Activated CD4-positive, alpha-beta T cell treated with anti-CD3 and anti-CD28 coated beads, Interleukin-2, amount 10 ng/mL, durations not matched to agents 24 days and 14 days (primary cell): ENCODE data around the gene STOX2. TPM values are rescaled to one million over a fixed set of nuclear protein-coding genes. Genes with fewer than 3 reads are reported as not detected.
"Not testable (repeated sequence)": the region's sequence is repeated elsewhere in the genome, so short reads cannot be mapped to it uniquely, and the experiment has no call there.

Source experiments
- DNase-seq: peaks from one replicate; pipeline ENCODE4 v3.0.0; 2022
- H3K27ac Mint-ChIP-seq: one replicate; pipeline ENCODE4 v1.8.0; 2022; ENCODE audit warnings: mild to moderate bottlenecking, mixed read lengths
- H3K27me3 Mint-ChIP-seq: one replicate; pipeline ENCODE4 v1.8.0; 2022; ENCODE audit warnings: mixed read lengths
- H3K36me3 Mint-ChIP-seq: one replicate; pipeline ENCODE4 v1.8.0; 2022; ENCODE audit warnings: low read depth, mild to moderate bottlenecking, mixed read lengths
- H3K4me1 Mint-ChIP-seq: one replicate; pipeline ENCODE4 v1.8.0; 2021; ENCODE audit warnings: mixed read lengths
- H3K4me3 Mint-ChIP-seq: one replicate; pipeline ENCODE4 v1.8.0; 2022; ENCODE audit warnings: mild to moderate bottlenecking, moderate library complexity, mixed read lengths
- H3K9me3 Mint-ChIP-seq: one replicate; pipeline ENCODE4 v1.8.0; 2021; ENCODE audit warnings: mixed read lengths
- intact Hi-C: fragments of 100-400 bp; cut with micrococcal nuclease; formaldehyde crosslinking; loops from one replicate; pipeline ENCODE4 v1.15.1; 2023
- total RNA-seq: library from RNA; stranded (reverse); gene quantifications from 2 replicates; pipeline ENCODE4 v1.2.3, GENCODE V29; 2022

Gene STOX2
- total RNA-seq, 1 donor from 2014 or later: not detected

DNA sequence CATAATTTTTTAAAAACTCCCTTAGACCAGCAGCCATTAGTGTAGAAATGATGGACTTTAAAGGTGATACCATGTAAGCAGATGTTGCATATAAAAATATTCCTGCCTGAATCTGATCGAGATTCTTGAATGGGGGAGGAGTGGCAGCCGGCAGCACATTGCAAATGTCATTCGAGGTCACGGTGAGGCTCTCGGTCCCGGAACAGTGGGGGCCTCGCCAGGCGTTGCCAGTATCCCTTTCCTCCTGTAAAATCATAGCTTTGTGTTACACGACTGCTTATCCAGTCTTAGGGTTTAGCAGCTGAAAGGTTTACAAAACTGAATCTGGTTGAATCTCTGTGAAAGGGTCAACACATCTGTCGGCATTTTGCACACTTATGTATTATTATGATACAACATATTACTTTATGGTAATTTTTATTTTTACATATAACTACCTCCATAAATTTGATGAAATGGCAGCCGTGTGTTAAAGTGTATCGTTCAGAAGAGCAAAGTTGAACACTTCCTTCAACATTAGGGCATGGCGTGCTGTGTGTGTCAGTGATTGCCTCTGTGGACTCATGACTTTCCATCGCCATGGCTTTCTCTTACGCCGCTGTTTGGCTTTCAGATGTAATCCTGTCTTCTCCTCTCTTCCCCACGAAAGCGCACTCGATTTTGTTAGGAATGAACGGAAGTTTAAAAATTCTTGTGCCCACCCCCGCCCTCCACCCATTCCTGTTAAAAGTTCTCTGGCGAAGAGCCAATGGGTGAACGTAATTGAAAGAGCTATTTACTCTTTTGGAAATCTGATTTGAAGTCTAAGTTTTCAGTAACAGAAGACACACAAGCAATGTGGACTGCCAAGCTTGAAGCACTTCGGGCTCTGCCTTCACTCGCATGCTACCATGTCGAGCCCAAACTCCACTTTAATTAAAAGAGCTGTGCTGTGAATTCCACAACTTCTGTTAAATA lies 114.8 kb downstream of the STOX2 start:
- no peak overlapping the region for H3K27ac Mint-ChIP-seq
- no peak overlapping the region for H3K4me3 Mint-ChIP-seq

DNA sequence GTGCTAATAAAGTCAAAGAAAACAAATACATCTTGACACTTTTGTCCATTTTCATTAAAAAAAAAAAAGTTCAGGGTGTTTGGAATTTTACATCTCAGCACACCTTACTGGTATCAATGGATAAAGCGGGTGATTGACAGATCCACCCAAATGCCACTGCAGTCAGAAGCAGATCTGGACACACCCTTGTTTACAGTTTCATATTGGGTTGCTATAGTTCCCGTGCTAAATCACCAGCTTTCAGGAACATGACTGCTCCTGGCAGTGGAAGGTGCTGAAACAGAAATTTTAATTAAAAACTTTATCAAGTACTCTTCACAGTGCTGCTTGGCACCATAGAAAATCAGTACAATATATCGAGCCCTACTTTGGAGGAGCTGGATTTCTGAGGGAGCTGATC lies 116.3 kb downstream of the STOX2 start:
- no peak overlapping the region for H3K4me3 Mint-ChIP-seq
- no peak overlapping the region for H3K27ac Mint-ChIP-seq
- no peaks in the 10 kb centered on the region for H3K9me3 Mint-ChIP-seq
- intact Hi-C loops: no loop called here
- H3K36me3 Mint-ChIP-seq: no peaks in the 10 kb centered on the region
- H3K4me1 Mint-ChIP-seq: no peaks in the 10 kb centered on the region
- no peak for DNase-seq
- H3K27me3 Mint-ChIP-seq: peaks cover 15% of the 10 kb centered on the region

More for the DNA sequence above, 114.8 kb downstream of the STOX2 start:
- DNase-seq: no peak
- H3K36me3 Mint-ChIP-seq: no peaks in the 10 kb centered on the region
- intact Hi-C loops: no loop called here
- no peaks in the 10 kb centered on the region for H3K4me1 Mint-ChIP-seq
- H3K27me3 Mint-ChIP-seq: peaks cover 15% of the 10 kb centered on the region
- H3K9me3 Mint-ChIP-seq: no peaks in the 10 kb centered on the region

DNA sequence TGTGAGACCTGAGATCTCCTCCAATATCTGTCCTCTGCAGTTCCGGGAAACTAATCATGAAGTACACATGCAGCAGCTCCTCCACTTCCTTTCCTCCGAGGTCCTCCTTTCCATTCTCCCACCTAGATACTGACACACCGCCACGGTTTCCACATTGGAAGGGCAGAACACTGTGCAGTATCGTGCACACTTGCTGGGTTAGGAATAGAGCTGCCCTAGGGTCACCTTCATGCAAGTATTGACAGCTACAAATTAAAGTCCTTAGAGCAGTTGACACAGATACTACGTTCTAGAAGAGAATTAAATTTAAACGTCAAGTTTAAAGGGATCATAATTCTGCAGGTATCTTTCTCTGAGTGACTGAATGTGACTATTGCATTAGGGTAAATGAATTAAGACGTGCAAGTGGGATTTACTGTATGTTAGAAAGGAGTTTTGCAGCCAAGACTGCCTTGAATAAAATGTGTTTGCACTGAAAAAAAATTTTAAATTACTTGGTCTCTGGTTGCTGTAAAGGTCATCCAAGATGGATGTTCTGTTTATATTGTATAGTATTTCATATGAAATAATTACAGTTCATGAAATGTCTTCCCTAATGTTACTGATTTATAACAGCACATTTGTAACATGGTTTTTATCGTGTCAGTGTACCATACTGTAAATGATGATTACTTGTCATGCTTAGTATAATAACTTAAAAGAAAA lies 117.7 kb downstream of the STOX2 start:
- Mint-ChIP-seq H3K27ac (no peak overlapping the region), H3K27me3 (peaks cover 27% of the 10 kb centered on the region), H3K4me1 (peaks cover 3% of the 10 kb centered on the region), H3K9me3 (no peaks in the 10 kb centered on the region), H3K4me3 (no peak overlapping the region), H3K36me3 (no peaks in the 10 kb centered on the region)
- DNase-seq: no peak
- intact Hi-C loops: no loop called here

DNA sequence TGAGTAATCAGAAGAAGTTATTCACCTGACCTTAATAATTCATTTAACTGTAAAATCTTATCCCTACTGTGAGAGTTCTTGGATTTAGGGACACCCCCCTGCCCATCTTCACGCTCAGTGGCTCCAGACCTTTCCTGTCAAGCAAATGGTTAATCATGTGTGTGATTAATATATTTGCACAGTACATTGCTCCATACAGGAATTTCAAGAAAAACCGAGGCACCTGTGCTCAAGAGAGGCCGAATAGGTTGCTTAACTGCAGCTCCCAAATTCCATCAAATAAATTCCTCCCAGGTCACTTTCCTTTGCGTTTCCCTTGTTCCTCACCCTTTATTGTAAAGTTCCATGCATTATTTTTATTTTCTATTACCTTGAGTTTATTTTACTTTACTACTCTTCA lies 119.5 kb downstream of the STOX2 start:
- Mint-ChIP-seq H3K4me3 (no peak overlapping the region), H3K27me3 (peaks cover 34% of the 10 kb centered on the region), H3K4me1 (peaks cover 19% of the 10 kb centered on the region), H3K9me3 (no peaks in the 10 kb centered on the region), H3K27ac (no peak overlapping the region), H3K36me3 (no peaks in the 10 kb centered on the region)
- intact Hi-C loops: no loop called here
- DNase-seq: no peak

DNA sequence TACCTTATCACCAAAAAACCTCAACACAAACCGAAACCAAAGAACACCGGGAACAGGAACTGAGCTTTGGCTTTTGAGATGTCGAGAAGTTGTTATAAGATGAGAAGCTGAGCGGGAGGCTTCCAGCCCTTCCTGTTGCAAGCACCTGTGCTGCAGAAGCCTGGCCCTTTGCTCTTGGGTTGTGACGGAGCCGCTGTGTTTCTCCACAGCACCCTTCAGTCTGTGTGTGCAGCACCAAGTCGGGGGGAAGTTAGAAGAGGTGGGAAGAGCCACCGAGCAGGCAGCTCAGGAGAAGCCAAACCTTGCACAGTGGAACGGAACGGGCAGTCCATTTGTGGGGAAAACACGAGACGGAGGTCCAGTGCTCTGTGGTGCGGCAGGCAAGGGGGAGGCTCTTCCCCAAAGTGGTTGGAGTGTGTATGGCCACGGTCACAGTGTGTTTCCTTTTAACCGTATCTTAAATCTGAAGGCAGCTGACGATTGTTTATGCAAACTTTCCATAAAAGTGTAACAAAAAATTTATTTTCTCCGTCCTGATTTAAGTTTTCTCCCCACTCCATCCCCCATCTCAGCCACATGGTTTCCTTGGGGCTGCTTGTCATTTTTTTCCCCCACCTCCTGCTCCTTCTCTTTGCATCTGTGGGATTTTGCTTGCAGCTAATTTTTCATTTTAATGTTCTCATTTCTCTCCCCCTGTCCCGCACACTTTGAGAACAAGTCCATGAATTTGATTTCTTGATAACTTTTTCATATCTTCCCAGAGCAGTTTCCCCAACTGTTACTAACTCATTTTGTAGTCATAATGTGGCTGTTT lies 123.7 kb downstream of the STOX2 start:
- H3K27ac Mint-ChIP-seq: no peak overlapping the region
- peaks cover 19% of the 10 kb centered on the region for H3K4me1 Mint-ChIP-seq
- DNase-seq: peak; percentile 74
- peaks cover 28% of the 10 kb centered on the region for H3K27me3 Mint-ChIP-seq
- no peaks in the 10 kb centered on the region for H3K9me3 Mint-ChIP-seq
- intact Hi-C loops: no loop called here
- peak overlapping the region; percentile 87 for H3K4me3 Mint-ChIP-seq
- H3K36me3 Mint-ChIP-seq: no peaks in the 10 kb centered on the region

DNA sequence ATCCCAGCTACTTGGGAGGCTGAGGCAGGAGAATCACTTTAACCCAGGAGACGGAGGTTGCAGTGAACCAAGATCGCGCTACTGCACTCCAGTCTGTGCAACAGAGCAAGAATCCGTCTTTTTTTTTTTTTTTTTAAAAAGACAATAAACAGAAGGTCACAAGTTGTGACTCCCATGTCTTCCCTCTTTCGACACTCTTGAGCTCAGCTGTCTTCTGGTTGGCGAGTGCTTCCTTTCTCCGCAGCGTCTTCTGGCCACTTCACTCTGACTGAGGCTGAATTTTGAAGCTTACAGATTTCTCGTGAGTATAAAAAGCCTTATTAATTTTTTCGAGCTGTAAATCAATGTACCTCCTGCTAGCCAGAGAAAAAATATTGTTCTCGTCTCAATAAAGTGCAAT lies 124.9 kb downstream of the STOX2 start:
- no peak for DNase-seq
- Mint-ChIP-seq H3K36me3 (no peaks in the 10 kb centered on the region), H3K9me3 (no peaks in the 10 kb centered on the region), H3K27me3 (peaks cover 28% of the 10 kb centered on the region), H3K4me3 (no peak overlapping the region), H3K27ac (no peak overlapping the region), H3K4me1 (peaks cover 19% of the 10 kb centered on the region)
- intact Hi-C loops: no loop called here

DNA sequence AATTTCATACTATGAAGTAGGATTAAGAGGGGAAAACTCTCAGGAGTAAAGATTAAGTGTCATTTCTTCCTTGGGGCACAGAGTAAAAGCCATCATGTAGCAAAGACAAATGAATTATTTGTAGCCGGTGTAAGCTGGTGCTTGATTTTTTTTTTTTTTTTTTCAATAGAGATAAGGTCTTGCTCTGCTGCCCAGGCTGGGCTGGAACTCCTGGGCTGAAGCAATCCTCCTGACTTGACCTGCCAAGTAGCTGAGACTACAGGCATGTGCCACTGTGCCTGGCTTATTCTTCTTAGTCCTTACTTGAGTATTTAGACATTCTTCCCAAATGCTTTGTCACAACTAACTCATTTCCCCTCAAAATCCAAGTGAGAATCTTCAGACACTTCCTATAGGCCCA lies 125.7 kb downstream of the STOX2 start:
- H3K9me3 Mint-ChIP-seq: no peaks in the 10 kb centered on the region
- no peak overlapping the region for H3K27ac Mint-ChIP-seq
- H3K27me3 Mint-ChIP-seq: peaks cover 28% of the 10 kb centered on the region

DNA sequence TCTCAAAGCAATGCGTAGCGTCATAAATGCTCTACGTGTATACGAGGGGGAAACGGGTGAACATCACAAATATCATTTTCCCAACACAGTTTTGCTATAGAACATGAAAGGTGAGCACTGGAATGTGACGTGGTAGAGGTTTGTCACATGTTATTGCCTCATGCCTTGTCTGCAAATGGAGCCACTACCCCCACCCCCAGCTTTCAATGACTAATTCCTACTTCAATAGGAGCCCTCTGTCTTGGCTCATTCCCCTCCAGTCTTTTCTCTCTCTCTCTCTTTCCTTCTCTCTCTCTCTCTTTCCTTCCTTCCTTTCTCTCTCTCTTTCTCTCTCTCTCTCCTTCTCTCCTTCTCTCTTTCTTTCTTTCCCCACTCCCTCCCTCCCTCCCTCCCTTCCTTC lies 127.0 kb downstream of the STOX2 start:
- no peak for DNase-seq
- intact Hi-C loops: no loop called here
- H3K9me3 Mint-ChIP-seq: no peaks in the 10 kb centered on the region
- H3K4me1 Mint-ChIP-seq: peaks cover 19% of the 10 kb centered on the region
- no peaks in the 10 kb centered on the region for H3K36me3 Mint-ChIP-seq
- no peak overlapping the region for H3K27ac Mint-ChIP-seq
- peaks cover 21% of the 10 kb centered on the region for H3K27me3 Mint-ChIP-seq
- no peak overlapping the region for H3K4me3 Mint-ChIP-seq

More for the DNA sequence above, 125.7 kb downstream of the STOX2 start:
- no peak overlapping the region for H3K4me3 Mint-ChIP-seq
- intact Hi-C loops: no loop called here
- no peak for DNase-seq
- no peaks in the 10 kb centered on the region for H3K36me3 Mint-ChIP-seq
- H3K4me1 Mint-ChIP-seq: peaks cover 19% of the 10 kb centered on the region

DNA sequence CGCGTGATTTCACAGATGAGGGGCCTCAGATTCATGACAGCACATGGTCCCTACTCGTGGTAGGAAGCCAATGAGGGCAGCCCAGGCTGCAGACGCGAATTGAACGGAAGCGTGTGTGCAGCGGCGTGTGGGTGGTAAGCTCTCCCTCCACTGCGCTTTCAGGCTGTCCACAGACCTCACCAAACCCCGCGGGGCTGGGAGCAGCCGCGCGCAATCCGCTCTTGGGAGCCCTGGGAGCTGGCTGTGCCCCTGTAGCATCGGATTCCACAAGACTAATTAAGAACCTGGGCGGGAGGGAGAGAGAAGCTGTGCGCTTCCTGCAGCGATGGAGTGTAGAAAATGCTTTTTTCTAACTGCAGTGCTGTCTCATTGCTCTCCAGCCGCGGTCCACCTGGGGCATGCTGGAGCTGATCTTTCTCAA lies 134.9 kb downstream of the STOX2 start:
- intact Hi-C loops: no loop called here
- H3K4me1 Mint-ChIP-seq: peaks cover 8% of the 10 kb centered on the region
- peak overlapping the region; percentile 69 for H3K4me3 Mint-ChIP-seq
- no peak overlapping the region for H3K27ac Mint-ChIP-seq
- H3K36me3 Mint-ChIP-seq: no peaks in the 10 kb centered on the region
- peak; percentile 60 for DNase-seq
- H3K27me3 Mint-ChIP-seq: peaks cover 58% of the 10 kb centered on the region
- no peaks in the 10 kb centered on the region for H3K9me3 Mint-ChIP-seq

DNA sequence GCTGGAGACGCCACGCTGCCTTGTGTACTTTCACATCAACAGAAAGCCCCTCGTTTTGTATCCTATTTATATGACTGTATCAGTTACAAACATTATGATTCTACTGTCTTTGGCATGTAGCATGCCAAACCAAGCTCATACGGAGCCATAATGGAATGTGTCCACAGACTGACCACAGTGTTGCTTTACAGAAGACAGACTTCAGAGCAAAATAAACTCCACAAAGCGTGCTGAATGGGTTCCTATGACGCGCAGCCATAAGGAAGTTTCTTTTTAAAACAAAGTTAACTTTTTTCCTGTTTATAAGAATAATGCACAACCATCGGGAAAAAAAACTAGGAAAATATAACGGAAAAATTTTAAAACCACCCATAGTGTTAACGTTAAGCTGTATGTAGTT lies 136.0 kb downstream of the STOX2 start:
- Mint-ChIP-seq H3K4me1 (peaks cover 8% of the 10 kb centered on the region), H3K4me3 (no peak overlapping the region), H3K9me3 (no peaks in the 10 kb centered on the region), H3K27ac (no peak overlapping the region), H3K36me3 (no peaks in the 10 kb centered on the region), H3K27me3 (peaks cover 58% of the 10 kb centered on the region)
- no peak for DNase-seq
- intact Hi-C loops: no loop called here

DNA sequence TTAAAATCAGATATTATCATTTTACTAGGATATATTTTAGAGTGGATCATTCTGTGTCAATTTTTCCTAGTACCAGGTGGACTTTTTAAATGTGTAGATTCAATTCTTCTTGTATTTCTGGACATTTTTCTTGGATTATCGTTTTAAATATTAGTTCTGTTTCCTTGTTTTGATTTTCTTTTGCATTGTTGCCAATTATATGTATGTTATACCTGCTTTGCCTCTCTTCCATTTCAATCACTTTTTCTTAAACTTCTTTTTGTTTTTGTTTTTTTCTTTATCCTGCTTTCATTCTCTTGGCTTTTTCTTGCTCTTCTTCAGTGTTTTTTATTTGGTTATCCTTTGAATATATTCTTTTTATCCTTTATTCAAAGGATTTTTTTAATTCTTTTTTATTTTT lies 141.0 kb downstream of the STOX2 start:
- no peak for DNase-seq
- Mint-ChIP-seq H3K27ac (no peak overlapping the region), H3K4me1 (no peaks in the 10 kb centered on the region), H3K27me3 (peaks cover 24% of the 10 kb centered on the region), H3K4me3 (no peak overlapping the region), H3K9me3 (peaks cover 8% of the 10 kb centered on the region), H3K36me3 (no peaks in the 10 kb centered on the region)
- intact Hi-C loops: no loop called here

DNA sequence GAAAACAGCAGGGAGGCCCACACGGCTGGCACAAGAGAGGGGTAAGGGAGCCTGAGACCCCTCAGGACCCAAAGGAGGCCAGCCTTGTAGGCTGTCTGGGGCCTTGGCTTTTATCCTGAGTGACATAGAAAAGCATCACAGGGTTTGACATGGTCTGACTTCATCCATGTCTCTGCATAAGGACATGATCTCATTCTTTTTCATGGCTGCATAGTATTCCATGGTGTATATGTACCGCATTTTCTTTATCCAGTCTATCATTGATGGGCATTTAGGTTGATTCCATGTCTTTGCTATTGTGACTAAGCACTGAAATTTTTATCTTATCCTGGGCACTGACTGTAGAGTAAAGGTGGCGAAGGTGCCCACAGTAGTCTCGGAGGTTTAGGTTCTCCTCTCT lies 146.2 kb downstream of the STOX2 start:
- H3K4me3 Mint-ChIP-seq, H3K27me3 Mint-ChIP-seq, H3K27ac Mint-ChIP-seq, H3K9me3 Mint-ChIP-seq, intact Hi-C loops, H3K36me3 Mint-ChIP-seq, DNase-seq, H3K4me1 Mint-ChIP-seq: not testable (repeated sequence)

DNA sequence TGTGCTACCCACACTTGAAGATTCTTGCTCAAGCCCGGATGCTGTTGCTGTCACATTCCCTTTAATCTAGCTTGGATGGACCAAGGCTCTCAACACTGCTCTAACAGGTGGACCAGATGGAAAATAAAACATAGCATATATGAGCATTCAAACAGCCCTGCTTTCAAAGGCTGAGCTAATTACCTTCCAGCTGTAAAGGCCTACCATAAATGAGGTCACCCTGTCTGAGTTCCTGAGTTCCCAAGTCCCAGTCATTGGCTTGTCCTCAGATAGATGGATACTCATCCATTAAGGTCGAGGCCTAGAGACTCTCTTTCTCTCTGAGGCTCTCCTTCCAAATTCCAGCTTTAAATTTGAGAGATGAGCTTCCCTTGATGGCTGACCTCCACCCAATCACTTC lies 147.5 kb downstream of the STOX2 start:
- Mint-ChIP-seq H3K9me3 (no peaks in the 10 kb centered on the region), H3K36me3 (no peaks in the 10 kb centered on the region), H3K4me1 (no peaks in the 10 kb centered on the region), H3K27ac (no peak overlapping the region), H3K4me3 (no peak overlapping the region), H3K27me3 (peaks cover 2% of the 10 kb centered on the region)
- no peak for DNase-seq
- intact Hi-C loops: no loop called here

DNA sequence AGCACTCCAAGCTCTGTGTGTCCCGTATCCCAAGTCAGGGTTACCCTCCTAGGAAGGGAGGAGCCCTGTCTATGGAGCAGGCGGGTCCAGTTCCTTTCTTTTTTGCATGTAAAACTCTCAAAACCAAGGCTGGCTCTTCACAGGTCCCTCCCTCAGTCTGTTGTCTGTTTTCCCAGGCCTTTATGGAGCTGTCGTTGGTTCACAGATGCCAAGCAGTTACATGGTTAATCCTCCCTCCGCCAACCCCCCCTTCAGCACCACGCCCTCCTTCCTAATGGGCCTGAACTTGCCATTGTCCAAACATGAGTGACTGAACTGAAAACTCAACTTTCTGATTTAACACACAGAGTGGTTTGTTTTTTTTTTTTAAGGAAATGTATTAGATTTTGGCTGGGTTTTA lies 148.3 kb downstream of the STOX2 start:
- Mint-ChIP-seq H3K27me3 (peaks cover 2% of the 10 kb centered on the region), H3K27ac (no peak overlapping the region), H3K36me3 (no peaks in the 10 kb centered on the region), H3K9me3 (no peaks in the 10 kb centered on the region), H3K4me1 (no peaks in the 10 kb centered on the region), H3K4me3 (no peak overlapping the region)
- intact Hi-C loops: no loop called here
- no peak for DNase-seq
